HG03103 (cell line): ENCODE data around the gene VPS13A.

Source experiments
- ATAC-seq: cut with Tn5 transposase; IDR thresholded peaks from one replicate; pipeline ENCODE4 v1.9.1; 2021; ENCODE audit warnings: low read depth; ENCODE audit not compliant: unreplicated experiment

Gene VPS13A

DNA sequence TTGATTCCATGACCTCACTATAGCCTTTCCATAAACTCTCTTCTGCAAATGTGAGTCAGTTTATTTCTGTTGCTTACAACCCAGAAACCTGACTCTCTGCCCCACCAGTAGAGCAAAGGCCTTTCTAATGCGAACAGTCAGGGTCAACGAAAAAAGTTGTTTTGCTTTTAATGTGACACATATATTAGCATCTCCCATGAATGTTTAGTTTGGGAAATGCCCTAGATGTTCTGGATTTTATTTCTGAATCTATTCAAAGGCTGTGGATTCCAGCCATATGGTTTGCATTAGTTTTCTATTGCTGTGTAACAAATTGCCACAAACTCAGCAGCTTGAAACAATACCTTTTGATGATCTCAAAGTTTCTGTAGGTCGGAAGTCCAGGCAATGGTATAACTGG is 277.3 kb downstream of the VPS13A start:
- no peak for ATAC-seq

DNA sequence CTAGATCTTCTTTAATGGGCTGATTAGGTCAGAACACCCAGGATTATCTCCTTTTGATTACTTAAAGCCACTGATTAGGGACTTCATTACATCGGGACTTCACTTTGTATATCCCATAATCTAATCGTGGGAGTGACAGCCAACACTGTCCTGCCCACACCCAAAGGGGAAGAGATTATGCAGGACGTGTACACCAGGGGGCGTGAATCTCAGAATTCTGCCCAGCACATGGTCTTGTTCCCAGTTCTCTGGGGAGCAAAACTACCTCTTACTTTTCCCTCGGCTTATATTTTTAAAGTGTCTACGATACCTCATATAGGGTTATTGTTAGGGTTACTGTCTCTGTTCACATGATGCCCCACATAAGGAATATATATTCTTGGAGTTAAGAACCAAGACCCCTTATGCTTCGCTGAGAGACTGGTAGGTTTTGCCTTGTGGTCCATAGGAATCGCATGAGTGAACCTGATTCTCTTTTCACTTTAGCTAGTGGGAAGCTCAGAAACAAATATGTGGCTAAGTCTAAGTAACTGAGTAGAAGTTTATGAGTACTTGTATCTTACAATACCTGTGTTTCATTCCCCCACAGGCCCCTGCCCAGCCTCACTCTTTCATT is 278.1 kb downstream of the VPS13A start:
- ATAC-seq, result peak; percentile 53

DNA sequence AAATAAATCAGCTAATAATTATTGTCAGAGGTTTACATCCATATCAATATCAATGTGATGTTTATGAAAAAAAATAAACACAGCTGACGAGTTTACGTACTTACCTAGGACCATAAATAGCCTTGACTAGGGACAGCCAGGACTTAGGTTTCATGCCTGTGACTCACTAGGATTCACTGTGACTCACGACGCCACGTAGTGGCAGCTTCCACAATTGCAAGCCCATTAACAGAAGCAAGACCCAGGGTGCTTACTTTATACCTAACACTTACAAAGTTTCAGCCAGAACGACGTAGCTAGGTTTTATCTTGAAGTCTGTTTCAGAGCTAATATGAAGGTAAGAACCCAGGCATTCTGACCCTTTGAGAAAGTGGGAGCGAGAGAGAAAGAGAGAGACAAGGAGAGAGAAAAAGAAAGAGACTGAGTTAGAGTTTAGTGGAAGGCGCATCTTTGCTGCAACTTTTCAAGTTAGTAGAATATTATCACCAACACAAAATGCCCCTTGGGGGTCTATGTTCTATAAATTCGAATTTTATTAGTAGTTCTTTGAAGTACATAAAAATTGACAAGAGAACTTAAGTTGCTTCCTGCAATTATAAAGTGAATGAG is 279.6 kb downstream of the VPS13A start:
- ATAC-seq, result peak; percentile 61

- ATAC-seq, result peak; percentile 80
These were observed 280.7 kb downstream of the VPS13A start for GRCh38 chr9:77457916-77458592.

DNA sequence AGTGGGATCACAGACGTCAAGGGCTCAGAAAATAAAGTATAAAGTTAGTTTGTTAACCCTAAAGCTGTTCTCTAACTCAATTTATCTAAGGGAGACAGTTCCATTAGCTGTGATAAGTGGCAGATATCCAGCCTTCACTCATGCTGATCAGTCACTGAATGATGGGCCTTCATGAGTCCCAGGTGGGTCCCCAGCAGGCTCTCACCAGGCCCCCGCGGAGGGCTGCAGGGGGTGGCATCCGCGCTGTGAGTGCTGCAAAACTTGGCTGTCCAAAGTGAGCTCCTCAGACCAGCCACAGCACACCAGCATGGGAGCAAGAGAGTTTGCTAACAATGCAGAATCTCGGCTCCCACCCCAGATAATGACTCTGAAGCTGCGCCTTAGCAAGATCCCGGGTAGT is 283.6 kb downstream of the VPS13A start:
- no peak for ATAC-seq

DNA sequence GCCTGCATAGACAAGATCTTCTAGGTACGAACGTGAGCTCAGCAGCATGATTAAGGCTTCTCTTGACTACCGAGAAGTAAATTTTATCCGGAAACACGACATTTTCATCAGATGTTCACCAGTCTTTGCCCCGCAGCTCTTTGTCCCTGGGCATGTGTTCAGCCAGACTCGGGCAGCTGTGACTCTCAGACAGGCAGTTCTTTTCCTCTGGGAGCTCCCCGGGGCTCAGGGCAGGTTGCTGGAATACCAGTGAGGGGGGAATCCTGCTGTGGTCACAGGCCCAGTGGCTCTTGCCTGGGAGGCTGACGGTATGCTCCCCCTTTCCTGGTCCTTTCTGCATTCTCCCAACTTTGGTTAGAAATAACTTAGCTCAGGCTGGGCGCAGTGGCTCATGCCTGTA is 284.7 kb downstream of the VPS13A start:
- ATAC-seq, result no peak

- ATAC-seq, result no peak
These were observed 285.8 kb downstream of the VPS13A start for GRCh38 chr9:77463151-77463550.

GRCh38 chr9:77464661-77465060 is 287.3 kb downstream of the VPS13A start:
- no peak for ATAC-seq

DNA sequence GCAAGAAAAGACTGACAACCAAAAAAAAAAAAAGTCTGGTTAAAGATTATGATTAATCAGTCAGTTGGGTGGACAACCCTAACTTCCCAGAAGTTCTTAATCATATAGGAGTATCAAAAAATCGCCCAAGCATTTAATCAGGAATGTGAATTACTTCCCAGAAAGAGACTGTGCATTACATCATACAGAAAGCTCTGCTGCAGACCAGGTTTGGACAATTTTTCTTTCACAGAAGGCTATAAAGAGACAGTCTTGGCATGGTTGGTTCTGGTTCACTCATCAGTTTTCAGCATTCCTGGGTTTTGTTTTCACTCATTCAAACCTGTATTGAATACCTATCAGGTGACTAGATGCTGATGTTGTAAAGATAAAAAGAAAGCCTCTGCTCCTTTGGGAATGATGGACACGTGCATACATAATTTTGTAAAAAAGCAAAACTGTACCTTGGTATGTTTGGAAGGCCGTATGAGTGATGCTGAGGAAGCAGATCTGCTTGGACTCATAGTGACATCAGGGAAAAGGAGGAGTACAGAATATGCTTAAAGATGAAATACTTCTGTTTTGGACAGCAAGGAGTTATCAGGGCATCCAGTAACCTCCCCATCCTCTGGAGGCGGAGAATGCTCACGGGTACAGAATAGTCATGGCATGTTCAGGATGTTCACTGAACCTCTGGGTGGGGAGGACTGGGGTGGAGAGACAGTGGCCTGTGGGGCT is 292.3 kb downstream of the VPS13A start:
- no peak for ATAC-seq
